Kidney (tissue), 14 donors: ENCODE results near the gene FAM107B. TPM values are rescaled to one million over a fixed set of nuclear protein-coding genes. Genes with fewer than 3 reads are reported as not detected.
"Not testable (repeated sequence)": the region's sequence is repeated elsewhere in the genome, so short reads cannot be mapped to it uniquely, and the experiment has no call there.

Experiments
- DNase-seq, 5 donors: peaks; one replicate each; pipeline ENCODE4 v3.0.0-alpha.2; 2013 to 2020
- FAIRE-seq: peaks from 2 replicates; lab custom pipeline; 2012; peaks lifted over from hg19 to GRCh38; lab: Jason Lieb, UNC
- H3K27ac ChIP-seq, 2 donors: one replicate each; pipeline ENCODE4 v1.7.0; 2013; ENCODE audit warnings: low read depth in 2 of 2, low read length in 2 of 2, inconsistent platforms in 1 of 2
- H3K27me3 ChIP-seq: one replicate; pipeline ENCODE4 v1.7.1; 2013; ENCODE audit warnings: low read length, inconsistent platforms; ENCODE audit not compliant: control insufficient read depth, insufficient read depth
- H3K36me3 ChIP-seq, 3 donors: one replicate each; pipeline versions ENCODE4 v1.7.0 to v1.7.1; 2013; ENCODE audit warnings: low read length in 3 of 3, control low read depth in 1 of 3, inconsistent platforms in 1 of 3; ENCODE audit not compliant: insufficient read depth in 3 of 3, control insufficient read depth in 2 of 3
- H3K4me1 ChIP-seq, 3 donors: one replicate each; pipeline versions ENCODE4 v1.7.0 to v1.7.1; 2013; ENCODE audit warnings: low read length in 3 of 3, inconsistent platforms in 1 of 3, low read depth in 1 of 3; ENCODE audit not compliant: control insufficient read depth in 2 of 3, insufficient read depth in 2 of 3
- H3K4me3 ChIP-seq, 3 donors: one replicate each; pipeline versions ENCODE4 v1.7.0 to v1.8.1; 2013; ENCODE audit warnings: low read length in 3 of 3, control low read depth in 1 of 3, inconsistent platforms in 1 of 3
- H3K9ac ChIP-seq, 3 donors: one replicate each; pipeline versions ENCODE4 v1.7.0 to v1.7.1; 2013; ENCODE audit warnings: low read length in 3 of 3, control low read depth in 1 of 3, inconsistent platforms in 1 of 3
- H3K9me3 ChIP-seq, 3 donors: one replicate each; pipeline versions ENCODE4 v1.7.0 to v1.7.1; 2013; ENCODE audit warnings: low read length in 3 of 3, control low read depth in 1 of 3, inconsistent platforms in 1 of 3; ENCODE audit not compliant: control insufficient read depth in 2 of 3, insufficient read depth in 1 of 3
- intact Hi-C: fragments of 100-400 bp; cut with DNase I; formaldehyde crosslinking; loops from one replicate; pipeline ENCODE4 v1.11.1; 2022
- polyA plus RNA-seq: library from polyadenylated mRNA; stranded (reverse); fragments of 350-450 nt; fragmentation: Illumina TruSeq; extraction: RNeasy Lipid Tissue Mini Kit (QIAGEN cat#74804); gene quantifications from one replicate; pipeline ENCODE4 v1.2.3, GENCODE V29; 2014; ENCODE audit warnings: low read depth, low replicate concordance; ENCODE audit not compliant: insufficient read depth
- total RNA-seq: library from RNA; stranded (reverse); fragmentation: NEBNext Ultra II Directional; extraction: Animal tissue kit (Norgen Biotek cat#: 25700); gene quantifications from one replicate; pipeline ENCODE4 v1.2.1, GENCODE V29; 2021
- TF ChIP-seq, protein P1 (sequence below): IDR thresholded peaks from 3 replicates; pipeline ENCODE4 v1.5.1; 2012; ENCODE audit warnings: mild to moderate bottlenecking, moderate library complexity, borderline replicate concordance; ENCODE audit not compliant: insufficient read depth; ENCODE audit errors: extremely low read depth
- donor health status: control.
- donor health status: control.
- donor health status: control.
- donor health status: control.
- donor health status: control.
- donor health status: DM: yes; HTN: yes; CAD: no.
- donor health status: Normal renal cell carcinoma (clear cell type).

FAM107B gene
- total and polyA plus RNA-seq, 2 donors from 2014 or later, result 105 to 122 TPM

DNA sequence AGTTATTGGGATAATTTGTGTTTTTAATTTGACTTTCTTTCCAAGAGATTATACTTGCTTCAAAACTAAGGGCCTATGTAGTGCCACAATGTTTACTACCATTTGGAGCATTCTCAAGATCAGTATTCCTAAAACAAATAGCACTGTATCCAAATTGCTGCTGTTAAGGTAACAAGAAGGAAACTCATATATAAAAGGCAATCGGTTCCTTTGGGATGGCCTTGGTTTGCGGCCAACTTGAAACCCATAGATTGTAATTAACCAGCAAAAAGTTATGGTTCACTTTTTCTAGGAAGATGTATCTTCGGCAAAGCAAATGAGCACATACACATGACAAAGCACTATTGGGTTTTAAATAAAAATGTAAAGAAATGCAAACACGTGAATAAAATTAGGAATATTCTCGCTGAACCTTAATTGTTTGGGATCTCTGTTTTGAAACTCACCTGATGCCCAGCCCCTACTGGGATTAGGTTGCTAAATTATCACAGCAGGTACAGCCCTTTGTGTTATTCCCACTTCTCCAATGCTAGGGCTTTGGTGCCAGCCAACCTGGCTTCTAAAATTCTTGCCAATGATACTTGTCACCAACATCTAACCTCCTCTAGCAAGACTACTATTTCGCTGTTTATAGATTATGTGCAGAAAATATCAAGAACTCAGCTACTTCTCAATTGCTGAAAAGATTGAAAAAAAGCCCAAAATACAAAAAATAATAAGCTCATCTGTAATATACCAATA lies 47.1 kb upstream of the FAM107B start:
- DNase-seq, result no peak
- TF ChIP-seq, protein P1, sequence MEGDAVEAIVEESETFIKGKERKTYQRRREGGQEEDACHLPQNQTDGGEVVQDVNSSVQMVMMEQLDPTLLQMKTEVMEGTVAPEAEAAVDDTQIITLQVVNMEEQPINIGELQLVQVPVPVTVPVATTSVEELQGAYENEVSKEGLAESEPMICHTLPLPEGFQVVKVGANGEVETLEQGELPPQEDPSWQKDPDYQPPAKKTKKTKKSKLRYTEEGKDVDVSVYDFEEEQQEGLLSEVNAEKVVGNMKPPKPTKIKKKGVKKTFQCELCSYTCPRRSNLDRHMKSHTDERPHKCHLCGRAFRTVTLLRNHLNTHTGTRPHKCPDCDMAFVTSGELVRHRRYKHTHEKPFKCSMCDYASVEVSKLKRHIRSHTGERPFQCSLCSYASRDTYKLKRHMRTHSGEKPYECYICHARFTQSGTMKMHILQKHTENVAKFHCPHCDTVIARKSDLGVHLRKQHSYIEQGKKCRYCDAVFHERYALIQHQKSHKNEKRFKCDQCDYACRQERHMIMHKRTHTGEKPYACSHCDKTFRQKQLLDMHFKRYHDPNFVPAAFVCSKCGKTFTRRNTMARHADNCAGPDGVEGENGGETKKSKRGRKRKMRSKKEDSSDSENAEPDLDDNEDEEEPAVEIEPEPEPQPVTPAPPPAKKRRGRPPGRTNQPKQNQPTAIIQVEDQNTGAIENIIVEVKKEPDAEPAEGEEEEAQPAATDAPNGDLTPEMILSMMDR, result no peak
- FAIRE-seq, result no peak
- H3K27ac ChIP-seq, result no peak overlapping the region
- no peaks in the 10 kb centered on the region for H3K9me3 ChIP-seq
- H3K4me3 ChIP-seq, result no peak overlapping the region
- intact Hi-C loops, result no loop called here
- no peaks in the 10 kb centered on the region for H3K27me3 ChIP-seq
- H3K9ac ChIP-seq, result no peak overlapping the region
- no peaks in the 10 kb centered on the region for H3K36me3 ChIP-seq
- H3K4me1 ChIP-seq, result peaks cover 0 to 6% (median 4%) of the 10 kb centered on the region in 3 donors

DNA sequence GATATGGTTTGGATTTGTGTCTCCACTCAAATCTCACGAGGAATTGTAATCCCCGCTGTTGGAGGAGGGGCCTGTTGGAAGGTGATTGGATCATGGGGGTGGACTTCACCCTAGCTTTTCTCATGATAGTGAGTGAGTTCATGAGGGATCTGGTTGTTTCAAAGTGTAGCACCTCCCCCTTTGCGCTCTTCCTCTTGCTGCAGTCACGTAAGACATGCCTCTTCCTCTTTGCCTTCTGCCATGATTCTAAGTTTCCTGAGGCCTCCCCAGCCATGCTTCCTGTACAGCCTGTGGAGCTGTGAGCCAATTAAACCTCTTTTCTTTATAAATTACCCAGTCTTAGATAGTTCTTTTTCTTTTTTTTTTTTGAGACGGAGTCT lies 46.1 kb upstream of the FAM107B start:
- FAIRE-seq (no peak), DNase-seq (no peak)
- Histone ChIP-seq H3K27ac (no peak overlapping the region), H3K4me3 (no peak overlapping the region), H3K27me3 (no peaks in the 10 kb centered on the region), H3K36me3 (no peaks in the 10 kb centered on the region), H3K4me1 (peaks cover 0 to 6% (median 4%) of the 10 kb centered on the region in 3 donors), H3K9me3 (no peaks in the 10 kb centered on the region), H3K9ac (no peak overlapping the region)
- intact Hi-C loops, result no loop called here
- TF ChIP-seq, protein P1, result no peak

DNA sequence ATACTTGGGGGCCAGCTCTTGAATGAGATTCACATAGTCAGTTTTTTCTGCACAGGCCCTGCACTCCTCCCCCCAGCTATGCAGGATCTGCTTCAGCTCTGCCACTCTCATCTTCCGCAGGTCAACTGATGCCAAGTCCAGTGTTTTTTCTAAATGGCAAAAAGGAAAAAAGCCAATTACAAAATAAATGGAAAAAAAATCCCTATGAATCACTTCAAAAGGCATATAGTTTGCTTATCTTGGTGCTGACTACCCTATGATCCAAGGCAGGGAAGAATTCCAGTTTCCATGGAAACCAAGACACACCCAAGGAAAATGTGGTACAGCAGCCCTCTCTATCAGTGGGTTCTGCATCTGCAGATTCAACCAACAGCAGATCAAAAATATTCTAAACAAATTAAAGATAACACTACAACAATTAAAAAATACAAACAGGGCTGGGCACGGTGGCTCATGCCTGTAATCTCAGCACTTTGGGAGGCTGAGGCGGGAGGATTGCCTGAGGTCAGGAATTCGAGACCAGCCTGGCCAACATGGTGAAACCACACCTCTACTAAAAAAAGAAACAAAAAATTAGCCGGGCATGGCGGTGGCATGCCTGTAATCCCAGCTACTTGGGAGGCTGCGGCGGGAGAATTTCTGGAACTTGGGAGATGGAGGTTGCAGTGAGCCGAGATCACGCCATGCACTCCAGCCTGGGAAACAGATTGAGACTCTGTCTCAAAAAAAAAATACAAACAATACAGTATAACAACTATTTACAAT lies 45.5 kb upstream of the FAM107B start:
- intact Hi-C loops, result no loop called here

DNA sequence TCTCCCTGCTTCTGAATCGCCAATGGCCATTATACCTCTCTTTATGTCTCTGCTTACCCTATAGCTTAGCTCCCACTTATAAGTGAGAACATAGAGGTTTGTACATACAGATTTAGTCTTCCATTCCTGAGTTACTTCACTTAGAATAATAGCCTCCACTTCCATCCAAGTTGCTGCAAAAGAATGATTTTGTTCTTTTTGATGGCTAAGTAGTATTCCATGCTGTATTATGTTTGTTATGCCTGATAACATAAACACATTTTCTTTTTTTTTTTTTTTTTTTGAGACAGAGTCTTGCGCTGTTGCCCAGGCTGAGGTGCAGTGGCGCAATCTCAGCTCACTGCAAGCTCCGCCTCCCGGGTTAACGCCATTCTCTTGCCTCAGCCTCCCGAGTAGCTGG lies 42.0 kb upstream of the FAM107B start:
- H3K9ac ChIP-seq, FAIRE-seq, H3K9me3 ChIP-seq, H3K4me3 ChIP-seq, H3K27me3 ChIP-seq, H3K36me3 ChIP-seq, H3K27ac ChIP-seq, H3K4me1 ChIP-seq, intact Hi-C loops, DNase-seq: not testable (repeated sequence)

More for the DNA sequence above, 45.5 kb upstream of the FAM107B start:
- no peak for FAIRE-seq
- Histone ChIP-seq H3K9ac (no peak overlapping the region), H3K4me3 (no peak overlapping the region), H3K27me3 (no peaks in the 10 kb centered on the region), H3K36me3 (no peaks in the 10 kb centered on the region), H3K9me3 (no peaks in the 10 kb centered on the region), H3K4me1 (peaks cover 0 to 6% (median 4%) of the 10 kb centered on the region in 3 donors), H3K27ac (no peak overlapping the region)
- no peak for DNase-seq
- TF ChIP-seq, protein P1, result no peak
